HG02885 (cell line): ENCODE data around the gene LACTB.

Source experiments
- ATAC-seq: cut with Tn5 transposase; IDR thresholded peaks from one replicate; pipeline ENCODE4 v1.9.1; 2021; ENCODE audit warnings: mild to moderate bottlenecking; ENCODE audit not compliant: unreplicated experiment, poor library complexity

Gene LACTB

GRCh38 chr15:63163217-63163616 lies 41.6 kb downstream of the LACTB start:
- ATAC-seq, result no peak

GRCh38 chr15:63165166-63165859 lies 43.7 kb downstream of the LACTB start:
- ATAC-seq, result no peak

DNA sequence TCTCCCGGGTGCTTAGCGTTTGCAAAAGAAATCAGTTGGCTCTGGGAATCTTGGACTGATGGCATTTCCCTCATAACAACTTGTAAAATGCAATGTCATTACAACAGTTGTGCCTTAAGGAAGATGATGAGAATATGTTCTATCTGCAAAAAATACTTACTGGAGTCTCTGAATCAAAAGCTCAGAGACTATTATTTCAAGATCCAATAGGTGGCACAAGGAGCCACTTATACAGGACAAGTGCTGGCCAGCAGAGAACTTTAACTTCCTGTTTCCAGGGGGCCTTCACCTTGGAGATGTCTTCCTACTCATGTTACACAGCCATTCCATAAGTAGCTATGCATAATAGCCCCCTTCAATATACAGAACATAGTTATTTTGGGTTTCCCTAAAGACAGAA lies 44.6 kb downstream of the LACTB start:
- ATAC-seq, result no peak

DNA sequence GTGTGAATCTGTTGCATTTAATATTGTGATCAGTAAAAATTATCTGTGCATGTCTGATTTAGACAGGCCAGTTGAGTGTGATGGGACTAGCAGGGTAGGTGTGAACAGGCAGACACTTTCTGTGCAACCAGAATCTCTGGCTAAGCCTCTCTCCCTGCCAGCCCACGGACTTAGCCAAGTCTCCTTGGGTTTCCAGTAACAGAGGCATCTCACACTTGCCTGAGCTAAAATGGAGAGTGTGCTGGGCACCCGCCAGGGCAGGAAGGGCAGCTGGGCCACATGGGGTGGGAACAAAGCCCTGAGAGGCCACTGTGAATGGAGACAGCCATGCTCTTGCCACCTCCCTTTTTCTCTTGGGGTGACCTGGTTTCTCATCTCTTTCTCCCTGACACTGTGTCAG lies 48.1 kb downstream of the LACTB start:
- ATAC-seq, result no peak

GRCh38 chr15:63172376-63172775 lies 50.7 kb downstream of the LACTB start:
- ATAC-seq, result no peak

- ATAC-seq, result no peak
These were observed 51.3 kb downstream of the LACTB start for GRCh38 chr15:63172851-63173451.

GRCh38 chr15:63176302-63176701 lies 54.6 kb downstream of the LACTB start:
- ATAC-seq, result no peak

- ATAC-seq, result no peak
These were observed 56.4 kb downstream of the LACTB start for GRCh38 chr15:63178034-63178433.

DNA sequence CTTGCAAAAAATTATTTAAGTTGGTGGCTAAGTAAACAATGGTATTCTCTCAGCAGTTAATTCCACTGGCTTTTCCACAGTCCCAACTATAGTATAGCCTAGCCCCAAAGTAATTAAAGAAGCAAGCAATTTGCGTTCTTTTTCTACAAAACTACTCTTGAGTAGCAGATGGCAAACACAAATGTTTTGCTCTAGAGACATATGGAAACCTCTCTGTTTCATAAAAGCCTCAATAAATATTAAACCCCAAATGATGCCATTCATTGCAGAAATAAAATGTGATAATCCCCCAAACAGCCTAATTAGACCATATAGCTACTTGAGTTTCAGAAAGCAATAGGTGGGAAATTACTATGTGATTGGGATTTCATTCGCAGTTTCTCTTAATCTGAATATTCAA lies 59.1 kb downstream of the LACTB start:
- ATAC-seq, result no peak

DNA sequence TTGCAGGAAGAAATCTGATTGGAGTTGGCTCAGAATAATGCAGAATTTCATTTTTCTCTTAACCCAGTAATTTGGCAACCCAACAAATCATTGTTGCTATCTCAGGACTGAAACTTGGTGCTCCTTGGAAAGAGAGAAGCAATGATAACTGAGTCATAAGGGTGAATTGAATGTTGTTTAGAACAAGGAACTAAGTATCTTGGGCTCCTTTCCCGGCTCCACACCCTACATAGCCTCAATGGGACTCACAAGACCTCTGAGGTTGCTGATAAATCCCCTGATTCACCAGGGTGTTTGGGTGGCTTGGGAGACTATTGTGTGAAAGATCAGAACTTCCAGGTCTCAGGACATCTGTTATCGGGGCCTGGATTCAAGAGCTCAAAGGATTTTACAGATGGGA lies 60.0 kb downstream of the LACTB start:
- no peak for ATAC-seq

DNA sequence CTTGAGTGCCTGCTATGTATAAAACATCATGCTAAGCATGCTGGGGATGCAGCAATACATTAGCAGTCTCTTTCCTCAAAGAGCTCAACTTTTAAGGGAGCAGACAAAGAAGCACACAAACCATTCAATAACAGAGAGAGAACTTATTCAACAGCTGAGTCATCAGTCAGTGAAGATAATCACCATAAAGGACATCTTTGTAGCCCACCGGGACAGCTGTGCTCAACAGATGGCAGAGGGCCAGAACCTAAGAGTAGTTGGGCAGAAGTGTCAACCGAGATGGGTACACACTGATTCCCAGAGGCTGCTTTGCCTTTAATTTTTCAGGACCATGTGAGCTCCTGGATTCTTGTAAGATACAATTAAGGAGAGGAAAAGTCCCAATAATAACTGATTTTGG lies 63.5 kb downstream of the LACTB start:
- no peak for ATAC-seq

DNA sequence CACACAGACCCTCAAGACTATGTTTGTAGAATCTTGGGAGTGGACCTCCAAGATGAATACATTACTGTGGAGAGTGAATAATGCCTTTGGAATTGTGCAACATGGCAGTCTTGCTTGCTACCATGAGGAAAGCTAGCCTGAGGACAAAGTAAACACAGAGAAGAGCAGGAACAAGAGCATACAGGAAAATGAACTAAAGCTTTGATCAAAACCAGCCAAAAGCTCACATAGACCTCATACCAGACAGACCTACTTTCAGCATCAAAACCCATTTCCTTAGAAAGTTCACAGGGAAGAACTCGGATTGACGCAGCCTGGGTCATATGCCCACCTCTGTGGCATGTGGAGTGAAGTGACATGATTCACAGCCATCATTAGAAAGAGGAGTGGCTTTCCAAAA lies 64.4 kb downstream of the LACTB start:
- no peak for ATAC-seq

DNA sequence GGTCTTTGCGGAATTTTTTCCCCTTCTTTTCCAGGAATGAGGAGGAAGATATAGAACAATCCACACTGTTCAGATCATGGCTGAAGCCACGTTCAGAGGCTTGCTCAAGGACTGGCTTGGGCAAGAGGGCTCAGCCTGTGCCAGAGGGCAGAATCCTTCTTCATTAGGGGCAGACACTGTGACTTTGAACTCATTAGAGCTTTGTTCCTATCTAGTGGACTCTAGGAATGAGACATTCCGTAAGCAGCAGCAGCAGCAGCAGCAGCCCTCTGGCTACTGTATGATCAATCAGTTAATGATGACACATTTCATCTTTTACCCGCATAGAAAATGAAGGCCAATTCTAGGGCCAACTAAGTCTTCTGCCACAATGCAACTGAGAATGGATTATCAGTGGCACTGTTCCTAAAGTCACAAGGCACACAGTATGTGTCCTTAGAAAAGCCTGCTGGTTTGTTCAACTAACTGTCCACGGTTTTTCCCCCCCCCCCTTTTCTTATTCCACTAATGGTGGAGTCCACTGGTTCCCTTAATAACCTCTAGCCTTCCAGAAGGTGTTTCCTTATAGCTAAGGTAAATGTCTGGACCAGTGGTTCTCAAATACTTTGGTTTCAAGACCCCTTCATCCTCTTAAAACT lies 66.0 kb downstream of the LACTB start:
- ATAC-seq, result no peak

DNA sequence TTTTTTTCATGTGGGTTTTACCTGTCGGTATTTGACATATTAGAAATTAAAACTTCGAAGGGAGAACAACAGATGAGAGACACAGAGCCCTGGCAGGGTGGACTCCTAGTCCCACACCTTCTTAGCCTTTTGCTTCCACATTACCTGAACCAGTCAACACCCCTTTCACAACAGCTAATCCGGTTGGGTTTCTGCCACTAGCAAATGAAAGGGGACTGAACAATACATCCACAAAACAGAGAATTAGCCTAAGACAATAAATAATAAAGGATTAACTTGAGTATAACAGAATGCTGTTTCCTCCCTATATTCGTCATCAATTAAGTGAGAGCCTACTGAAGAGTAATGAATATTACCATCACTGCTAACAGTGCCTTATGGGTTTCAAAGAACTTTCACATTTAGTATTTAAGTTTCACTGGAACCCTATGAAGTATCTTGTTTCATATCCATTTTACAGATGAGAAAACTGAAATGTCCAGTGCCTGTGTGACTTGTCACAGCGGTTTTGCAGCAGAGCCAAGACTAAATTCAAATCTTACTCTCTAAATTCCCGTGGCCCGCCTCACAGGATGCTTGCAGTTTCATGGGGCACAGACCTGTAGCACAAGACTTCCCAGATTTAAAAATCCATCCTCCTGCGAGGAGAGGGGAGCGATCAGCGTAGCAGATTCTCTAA lies 66.7 kb downstream of the LACTB start:
- ATAC-seq, result no peak

GRCh38 chr15:63188926-63189871 lies 67.5 kb downstream of the LACTB start, which contains the start of gene RAB8B:
TSS of gene RAB8B (plus strand) at chr15:63189606. CDS start at chr15:63189625, 19 bp downstream.
- peak; percentile 83 for ATAC-seq

DNA sequence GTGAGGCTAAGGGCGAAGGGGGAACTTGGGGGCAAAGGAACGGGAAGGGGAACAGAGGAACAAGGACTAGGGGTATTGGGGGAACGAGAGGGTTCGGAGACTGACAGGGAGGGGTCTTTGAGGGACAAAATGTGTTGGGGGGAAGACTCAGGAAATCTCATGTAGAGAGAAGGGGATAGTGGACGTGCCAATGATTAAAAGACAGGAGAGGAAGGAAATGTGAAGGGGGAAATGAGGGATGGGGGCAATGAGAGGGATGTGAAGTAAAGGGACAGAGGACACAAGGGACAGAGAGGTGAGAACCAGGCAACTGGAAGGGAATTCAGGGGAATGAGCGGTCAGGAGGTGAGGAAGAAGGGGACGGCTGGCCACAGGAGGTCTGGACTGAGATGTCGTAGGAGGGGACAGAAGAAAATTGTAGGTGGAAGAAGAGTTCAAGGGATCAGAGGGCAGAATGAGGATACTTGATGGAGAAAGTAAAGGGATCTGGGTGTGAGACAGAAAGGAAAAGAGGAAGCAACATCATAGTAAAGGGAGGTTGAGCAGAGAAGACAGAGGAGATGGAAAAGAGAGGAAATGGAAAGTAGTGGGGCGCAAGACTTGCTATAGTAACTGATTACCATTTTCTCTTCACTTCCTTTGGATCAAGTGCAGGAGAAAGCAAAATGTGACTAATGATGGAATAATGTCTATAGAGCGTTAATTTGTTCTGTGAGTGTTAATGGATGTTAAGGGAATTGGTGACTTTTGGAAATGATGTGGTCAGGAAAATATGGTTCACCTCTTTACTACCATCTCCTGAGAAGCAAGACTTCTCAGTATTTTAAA lies 68.5 kb downstream of the LACTB start:
- no peak for ATAC-seq

GRCh38 chr15:63190769-63191649 lies 69.3 kb downstream of the LACTB start:
- no peak for ATAC-seq
